ENCODE data around the gene DIP2A. TPM values are rescaled to one million over a fixed set of nuclear protein-coding genes. Genes with fewer than 3 reads are reported as not detected.

The DIP2A gene
- total RNA-seq, 1 experiment from 2014 or later: 39.9 TPM

DNA sequence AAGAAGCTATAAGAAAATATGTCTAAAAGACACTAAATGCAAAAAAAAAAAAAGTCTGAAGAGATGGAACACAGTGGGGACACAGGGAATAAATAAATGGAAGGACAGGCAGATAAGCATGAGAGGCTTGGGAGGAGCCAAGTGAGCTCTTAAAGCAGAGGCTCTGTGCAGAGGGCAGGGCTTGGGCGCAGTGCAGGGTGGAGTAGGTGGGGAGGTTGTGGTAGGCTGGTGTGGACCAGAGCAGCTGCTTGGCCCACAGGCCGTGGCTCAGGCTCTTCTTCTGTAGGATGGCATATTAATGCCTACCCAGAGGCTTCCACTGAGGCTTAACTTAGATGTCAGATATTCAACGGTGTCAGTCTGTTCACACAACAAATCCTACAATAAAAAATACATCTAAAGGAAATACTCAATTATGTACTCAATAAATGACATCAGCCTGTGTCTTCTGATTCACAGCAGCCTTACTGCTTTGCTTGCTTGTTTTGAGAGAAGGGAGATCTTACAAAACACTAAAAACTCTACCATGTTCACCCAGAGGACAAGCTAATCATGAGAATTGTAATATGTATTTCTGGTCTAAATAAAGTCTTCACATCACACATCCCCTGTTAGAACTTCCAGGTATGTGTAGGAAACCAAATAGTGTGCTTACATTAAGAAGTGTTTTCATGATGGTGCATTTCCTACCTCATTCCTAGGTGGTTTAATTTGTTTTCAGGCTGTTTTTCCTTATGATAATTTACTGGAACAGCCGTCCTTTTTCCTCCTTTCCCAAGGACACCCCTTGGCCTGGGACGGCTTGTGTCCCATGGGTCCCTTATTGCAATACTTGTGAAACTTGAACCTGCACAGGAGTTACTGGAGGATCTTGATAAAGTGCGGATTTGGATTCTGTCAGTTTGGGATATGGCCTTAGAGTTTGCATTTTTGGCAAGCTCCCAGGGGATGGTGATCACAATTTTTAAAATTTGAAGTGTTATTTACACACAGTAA, 24.9 kb downstream of the DIP2A start:
- Histone ChIP-seq H3K79me2 (ENCODE audit: low read depth) (no peaks in the 10 kb centered on the region), H3K36me3 (ENCODE audit: low read depth) (no peaks in the 10 kb centered on the region)
- CTCF ChIA-PET: no interaction called here

DNA sequence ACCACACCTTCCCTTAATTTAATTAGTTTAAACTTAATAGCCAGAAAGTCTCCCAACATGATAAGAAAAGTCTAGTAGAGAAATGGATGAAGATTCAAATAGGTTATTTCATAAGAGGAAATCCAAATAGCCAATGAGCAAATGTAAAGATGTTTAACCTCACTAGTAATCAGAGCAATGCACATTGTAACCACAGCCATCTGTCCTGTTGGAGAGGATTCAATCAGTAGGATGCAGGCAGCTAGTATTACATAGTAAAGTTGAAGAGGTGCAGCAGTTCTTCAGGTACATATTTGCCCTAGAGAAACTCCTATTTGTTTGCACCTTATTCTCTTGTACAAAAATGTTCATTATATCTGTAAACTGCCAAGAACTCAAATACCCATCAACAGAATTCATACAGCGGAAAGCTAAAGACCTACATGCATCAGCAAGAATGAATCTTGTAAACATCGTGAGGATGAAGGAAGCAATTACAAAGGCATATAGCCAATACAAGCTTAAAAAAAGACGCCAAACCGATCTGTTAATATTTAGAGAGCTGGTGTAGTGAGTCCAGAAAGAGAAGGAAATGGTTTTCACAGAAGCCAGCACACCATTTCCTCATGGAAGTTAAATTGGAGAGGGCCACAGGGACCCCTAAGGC, 27.9 kb downstream of the DIP2A start:
- no peak for TF ChIP-seq EZH2 (IDR thresholded peaks at IDR 0.05; ENCODE audit: low read depth)
- TF ChIP-seq, protein P1, sequence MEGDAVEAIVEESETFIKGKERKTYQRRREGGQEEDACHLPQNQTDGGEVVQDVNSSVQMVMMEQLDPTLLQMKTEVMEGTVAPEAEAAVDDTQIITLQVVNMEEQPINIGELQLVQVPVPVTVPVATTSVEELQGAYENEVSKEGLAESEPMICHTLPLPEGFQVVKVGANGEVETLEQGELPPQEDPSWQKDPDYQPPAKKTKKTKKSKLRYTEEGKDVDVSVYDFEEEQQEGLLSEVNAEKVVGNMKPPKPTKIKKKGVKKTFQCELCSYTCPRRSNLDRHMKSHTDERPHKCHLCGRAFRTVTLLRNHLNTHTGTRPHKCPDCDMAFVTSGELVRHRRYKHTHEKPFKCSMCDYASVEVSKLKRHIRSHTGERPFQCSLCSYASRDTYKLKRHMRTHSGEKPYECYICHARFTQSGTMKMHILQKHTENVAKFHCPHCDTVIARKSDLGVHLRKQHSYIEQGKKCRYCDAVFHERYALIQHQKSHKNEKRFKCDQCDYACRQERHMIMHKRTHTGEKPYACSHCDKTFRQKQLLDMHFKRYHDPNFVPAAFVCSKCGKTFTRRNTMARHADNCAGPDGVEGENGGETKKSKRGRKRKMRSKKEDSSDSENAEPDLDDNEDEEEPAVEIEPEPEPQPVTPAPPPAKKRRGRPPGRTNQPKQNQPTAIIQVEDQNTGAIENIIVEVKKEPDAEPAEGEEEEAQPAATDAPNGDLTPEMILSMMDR (conservative IDR thresholded peaks at IDR 0.05): no peak
- H3K27ac ChIP-seq: no peak overlapping the region
- no peaks in the 10 kb centered on the region for H3K4me1 ChIP-seq (replicated peaks; ENCODE audit: insufficient read depth)
- H3K4me2 ChIP-seq: no peak overlapping the region
- no peaks in the 10 kb centered on the region for H4K20me1 ChIP-seq (ENCODE audit: insufficient read depth)
- no TSS peak for BruUV-seq (replicated peaks)
- H3F3A ChIP-seq (ENCODE audit: insufficient read depth, low read depth): no peaks in the 10 kb centered on the region
- intact Hi-C loops (cut with micrococcal nuclease; ENCODE audit: unreplicated experiment): no loop called here
- H2AFZ ChIP-seq: no peak overlapping the region
- no peak overlapping the region for H3K4me3 ChIP-seq
- H3K79me2 ChIP-seq (ENCODE audit: low read depth): no peaks in the 10 kb centered on the region
- DNase-seq: no peak
- no peaks in the 10 kb centered on the region for H3K9me3 ChIP-seq (ENCODE audit: insufficient read depth, low read depth)
- no peaks in the 10 kb centered on the region for H3K9me2 ChIP-seq (ENCODE audit: insufficient read depth)
- no peaks in the 10 kb centered on the region for H3K27me3 ChIP-seq (ENCODE audit: insufficient read depth, low read depth)
- no peaks in the 10 kb centered on the region for H3K36me3 ChIP-seq (ENCODE audit: low read depth)
- CTCF ChIA-PET: no interaction called here
- POLR2A ChIA-PET (ENCODE audit: unreplicated experiment): no interaction called here

More for the DNA sequence above, 24.9 kb downstream of the DIP2A start:
- H3K4me2 ChIP-seq: no peak overlapping the region
- H3K27me3 ChIP-seq (ENCODE audit: insufficient read depth, low read depth): no peaks in the 10 kb centered on the region
- TF ChIP-seq, protein P1 (conservative IDR thresholded peaks at IDR 0.05): no peak
- no peak for TF ChIP-seq EZH2 (IDR thresholded peaks at IDR 0.05; ENCODE audit: low read depth)
- no peak overlapping the region for H2AFZ ChIP-seq
- no peak overlapping the region for H3K4me3 ChIP-seq
- no peaks in the 10 kb centered on the region for H4K20me1 ChIP-seq (ENCODE audit: insufficient read depth)
- H3F3A ChIP-seq (ENCODE audit: insufficient read depth, low read depth): no peaks in the 10 kb centered on the region
- intact Hi-C loops (cut with micrococcal nuclease; ENCODE audit: unreplicated experiment): no loop called here
- H3K4me1 ChIP-seq (replicated peaks; ENCODE audit: insufficient read depth): no peaks in the 10 kb centered on the region
- no TSS peak for BruUV-seq (replicated peaks)
- no peaks in the 10 kb centered on the region for H3K9me3 ChIP-seq (ENCODE audit: insufficient read depth, low read depth)
- DNase-seq: no peak
- POLR2A ChIA-PET (ENCODE audit: unreplicated experiment): no interaction called here
- H3K9me2 ChIP-seq (ENCODE audit: insufficient read depth): no peaks in the 10 kb centered on the region
- no peak overlapping the region for H3K27ac ChIP-seq

DNA sequence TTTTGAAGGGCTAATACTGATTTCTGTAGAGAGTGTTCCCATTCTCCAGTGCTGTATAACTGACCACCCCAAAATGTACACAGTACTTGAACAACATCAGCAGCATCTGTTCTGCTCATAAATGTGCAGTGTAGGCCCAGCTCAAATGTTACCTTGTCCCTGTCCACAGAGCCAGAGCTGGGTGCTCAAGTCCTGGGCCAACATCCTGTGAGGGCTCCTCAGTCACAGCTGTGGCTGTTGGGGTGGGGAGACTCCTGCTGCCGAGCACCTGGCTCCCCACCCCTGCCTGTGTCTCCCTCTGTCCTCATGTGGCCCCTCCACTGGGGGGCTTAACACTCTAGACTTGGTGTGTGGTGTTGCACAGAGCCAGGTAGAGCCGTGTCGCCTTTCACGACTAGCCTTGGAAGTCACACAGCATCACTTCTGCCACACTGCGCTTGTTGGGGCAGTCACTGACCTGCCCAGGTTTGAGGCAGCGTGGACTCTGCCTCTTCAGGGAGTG, 30.5 kb downstream of the DIP2A start:
- H2AFZ ChIP-seq: no peak overlapping the region
- POLR2A ChIA-PET (ENCODE audit: unreplicated experiment): no interaction called here
- no peaks in the 10 kb centered on the region for H3K9me3 ChIP-seq (ENCODE audit: insufficient read depth, low read depth)
- H3K36me3 ChIP-seq (ENCODE audit: low read depth): no peaks in the 10 kb centered on the region
- no peak overlapping the region for H3K27ac ChIP-seq
- H4K20me1 ChIP-seq (ENCODE audit: insufficient read depth): no peaks in the 10 kb centered on the region
- CTCF ChIA-PET: no interaction called here
- no peak for DNase-seq
- H3K79me2 ChIP-seq (ENCODE audit: low read depth): no peaks in the 10 kb centered on the region
- no peaks in the 10 kb centered on the region for H3K4me1 ChIP-seq (replicated peaks; ENCODE audit: insufficient read depth)
- H3F3A ChIP-seq (ENCODE audit: insufficient read depth, low read depth): no peaks in the 10 kb centered on the region
- TF ChIP-seq EZH2 (IDR thresholded peaks at IDR 0.05; ENCODE audit: low read depth): no peak
- TF ChIP-seq, protein P1 (conservative IDR thresholded peaks at IDR 0.05): no peak
- H3K9me2 ChIP-seq (ENCODE audit: insufficient read depth): no peaks in the 10 kb centered on the region
- H3K4me3 ChIP-seq: no peak overlapping the region
- no peaks in the 10 kb centered on the region for H3K27me3 ChIP-seq (ENCODE audit: insufficient read depth, low read depth)
- BruUV-seq (replicated peaks): no TSS peak
- no peak overlapping the region for H3K4me2 ChIP-seq
- intact Hi-C loops (cut with micrococcal nuclease; ENCODE audit: unreplicated experiment): no loop called here
